NCI-H1436 (cell line): ENCODE measurements around the gene PCSK6.
"Not testable (repeated sequence)": the region's sequence is repeated elsewhere in the genome, so short reads cannot be mapped to it uniquely, and the experiment has no call there.

Experiments used
- DNase-seq: peaks from one replicate; lab custom pipeline; 2025; lab: John Stamatoyannopoulos, UW

The PCSK6 gene

GRCh38 chr15:101355678-101356464 is 133.6 kb downstream of the PCSK6 start:
- no peak for DNase-seq

GRCh38 chr15:101354891-101355623 is 134.4 kb downstream of the PCSK6 start:
- no peak for DNase-seq

- no peak for DNase-seq
Measured at GRCh38 chr15:101353240-101353639, 136.3 kb downstream of the PCSK6 start.

- no peak for DNase-seq
Measured at GRCh38 chr15:101351736-101352135, 137.8 kb downstream of the PCSK6 start.

GRCh38 chr15:101349047-101349951 is 140.2 kb downstream of the PCSK6 start:
- no peak for DNase-seq

GRCh38 chr15:101348643-101349042 is 140.9 kb downstream of the PCSK6 start:
- no peak for DNase-seq

GRCh38 chr15:101348015-101348414 is 141.5 kb downstream of the PCSK6 start:
- DNase-seq = no peak

- DNase-seq = no peak
Measured at GRCh38 chr15:101347454-101347853, 142.1 kb downstream of the PCSK6 start.

- no peak for DNase-seq
Measured at GRCh38 chr15:101346928-101347327, 142.6 kb downstream of the PCSK6 start.

GRCh38 chr15:101342056-101342455 is 147.5 kb downstream of the PCSK6 start:
- no peak for DNase-seq

- DNase-seq = no peak
Measured at GRCh38 chr15:101338502-101339057, 150.9 kb downstream of the PCSK6 start.

- no peak for DNase-seq
Measured at GRCh38 chr15:101337976-101338375, 151.5 kb downstream of the PCSK6 start.

GRCh38 chr15:101333907-101334789 is 155.4 kb downstream of the PCSK6 start:
- not testable (repeated sequence) for DNase-seq

- no peak for DNase-seq
Measured at GRCh38 chr15:101332061-101332467, 157.4 kb downstream of the PCSK6 start.

GRCh38 chr15:101329867-101330380 is 159.6 kb downstream of the PCSK6 start:
- DNase-seq = no peak

- DNase-seq = no peak
Measured at GRCh38 chr15:101329309-101329863, 160.1 kb downstream of the PCSK6 start.

GRCh38 chr15:101328001-101328400 is 161.5 kb downstream of the PCSK6 start:
- DNase-seq = no peak

- no peak for DNase-seq
Measured at GRCh38 chr15:101327147-101327740, 162.3 kb downstream of the PCSK6 start.

- DNase-seq = no peak
Measured at GRCh38 chr15:101326462-101327146, 162.9 kb downstream of the PCSK6 start.

GRCh38 chr15:101326026-101326315 is 163.5 kb downstream of the PCSK6 start:
- DNase-seq = no peak
